ENCODE results near the gene ARHGEF37.

Gene ARHGEF37

DNA sequence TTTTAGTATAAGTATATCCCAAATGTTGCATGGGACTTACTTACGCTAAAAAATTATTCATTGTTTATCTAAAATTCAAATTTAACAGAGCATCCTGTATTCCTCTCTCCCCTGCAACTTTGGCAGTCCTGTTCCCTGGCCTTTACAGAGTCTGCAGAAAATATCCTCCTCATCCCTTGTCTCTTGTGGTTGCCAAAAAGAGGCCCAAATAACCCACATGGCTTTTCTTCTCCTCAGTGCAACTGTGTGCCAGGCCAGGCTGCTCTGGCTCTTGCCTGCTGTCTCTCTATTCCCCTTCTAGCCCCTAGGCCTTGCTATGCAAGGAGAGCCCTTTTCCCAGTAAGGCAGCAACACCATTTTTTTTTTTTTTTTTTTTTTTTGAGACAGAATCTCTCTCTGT, 23.0 kb downstream of the ARHGEF37 start:
- DNase-seq: no peak

DNA sequence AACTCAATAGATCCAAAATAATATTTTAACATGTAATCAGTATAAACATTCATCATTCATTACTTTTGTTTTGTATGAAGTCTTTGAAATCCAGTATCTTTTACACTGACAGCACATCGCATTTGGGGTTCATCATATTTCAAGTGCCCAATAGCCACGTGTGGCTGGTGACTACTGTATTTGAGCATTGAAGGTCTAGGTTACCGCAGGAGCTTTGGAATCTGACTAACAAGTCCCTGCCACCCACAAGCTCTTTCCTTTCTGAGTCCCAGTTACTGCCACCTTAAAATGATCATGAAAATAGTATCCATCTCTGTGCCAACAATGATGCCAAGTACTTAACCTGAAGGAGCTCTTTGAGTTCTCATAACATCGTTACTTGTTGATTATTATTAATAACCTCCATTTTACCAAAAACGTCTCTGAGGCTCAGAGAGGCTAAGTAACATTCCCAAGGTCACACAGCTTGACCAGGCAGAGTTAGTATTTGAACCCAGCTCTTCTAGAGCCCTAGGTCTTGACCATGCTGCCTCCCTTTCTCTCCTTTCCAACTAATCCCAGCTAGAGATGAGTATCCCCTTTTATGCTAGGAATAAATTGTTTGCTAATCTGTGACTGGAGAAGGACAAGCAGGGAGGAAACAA, 24.2 kb downstream of the ARHGEF37 start:
- DNase-seq: no peak

DNA sequence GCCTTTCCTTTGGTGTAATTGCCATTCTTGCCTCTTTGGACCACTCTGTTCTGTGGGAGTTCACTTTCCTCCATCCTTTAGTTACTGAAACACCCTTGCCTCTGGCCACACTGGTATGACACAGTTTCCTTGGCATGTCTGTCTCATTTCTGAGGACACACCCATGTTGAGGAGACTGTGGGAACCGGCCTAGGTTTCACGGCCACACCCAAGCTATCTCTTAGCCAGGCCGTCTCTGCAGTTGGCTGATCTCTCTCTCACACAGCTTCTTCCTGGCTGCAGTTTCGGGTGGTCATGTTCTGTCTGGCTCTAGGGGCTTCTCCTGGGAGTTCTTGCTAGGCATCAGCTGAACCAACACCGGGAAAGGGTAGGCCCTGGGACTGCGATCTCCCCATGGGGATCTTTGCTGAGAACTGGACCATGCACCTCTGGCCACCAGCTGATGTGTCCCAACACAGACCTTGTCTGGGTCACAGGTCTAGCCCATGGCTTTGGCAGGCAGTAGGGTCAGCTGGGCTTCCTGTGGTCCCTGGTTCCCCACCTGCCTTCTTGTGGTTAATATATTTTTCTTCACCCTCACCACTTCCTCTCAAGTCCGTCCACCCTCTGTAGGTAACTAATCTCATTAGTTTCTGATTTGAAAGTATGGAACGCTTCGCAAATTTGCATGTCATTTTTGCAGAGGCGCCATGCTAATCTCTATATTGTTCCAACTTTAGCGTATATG, 24.9 kb downstream of the ARHGEF37 start:
- DNase-seq: no peak

DNA sequence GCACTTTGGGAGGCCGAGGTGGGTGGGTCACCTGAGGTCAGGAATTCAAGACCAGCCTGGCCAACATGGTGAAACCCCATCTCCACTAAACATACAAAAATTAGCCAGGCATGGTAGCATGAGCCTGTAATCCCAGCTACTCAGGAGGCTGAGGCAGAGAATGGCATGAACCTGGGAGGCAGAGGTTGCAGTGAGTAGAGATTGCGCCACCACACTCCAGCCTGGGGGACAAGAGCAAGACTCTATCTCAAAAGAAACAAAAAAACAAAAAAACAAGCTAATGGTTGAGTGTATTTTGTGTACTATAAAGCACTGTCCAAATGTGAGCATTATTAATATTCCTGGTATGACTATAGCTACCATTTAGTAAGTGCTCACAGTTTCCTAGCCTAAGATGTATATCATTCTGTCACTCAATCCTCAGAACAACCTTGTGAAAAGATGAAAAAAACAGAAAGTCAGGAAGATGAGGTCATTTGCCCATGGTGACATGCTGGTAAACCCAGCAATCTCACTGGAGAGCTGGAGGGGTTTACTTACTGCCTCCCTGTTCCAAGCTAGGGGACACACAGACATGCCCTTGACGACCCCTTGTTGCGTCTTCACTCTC, 27.7 kb downstream of the ARHGEF37 start:
- no peak for DNase-seq

DNA sequence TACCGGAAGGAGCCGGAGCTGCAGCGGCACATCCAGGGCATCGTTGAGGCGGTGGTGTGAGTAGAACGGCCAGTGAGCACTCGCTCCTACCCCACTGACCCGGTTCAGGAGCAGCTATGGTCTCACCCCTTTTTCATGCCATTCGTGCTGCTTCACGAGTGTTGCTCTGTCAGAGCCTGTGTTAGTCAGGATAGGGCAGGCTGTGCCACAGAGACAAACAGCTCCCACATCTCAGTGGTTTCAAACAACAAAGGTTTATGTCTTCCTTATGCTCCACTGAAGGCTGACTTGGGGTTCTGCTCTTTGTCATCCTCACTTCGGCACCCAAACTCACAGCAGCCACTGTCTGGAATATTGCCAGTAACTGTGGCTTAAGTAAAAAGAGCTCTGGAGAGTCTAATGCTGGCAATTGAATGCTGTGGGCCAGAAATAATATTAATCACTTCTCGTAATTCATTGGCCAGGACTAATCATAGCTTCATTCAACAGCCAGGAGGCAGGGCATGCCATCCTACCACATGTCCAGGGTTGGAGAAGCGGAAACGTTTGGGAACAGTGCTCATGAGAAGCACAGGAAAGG, 28.4 kb downstream of the ARHGEF37 start:
- no peak for DNase-seq

DNA sequence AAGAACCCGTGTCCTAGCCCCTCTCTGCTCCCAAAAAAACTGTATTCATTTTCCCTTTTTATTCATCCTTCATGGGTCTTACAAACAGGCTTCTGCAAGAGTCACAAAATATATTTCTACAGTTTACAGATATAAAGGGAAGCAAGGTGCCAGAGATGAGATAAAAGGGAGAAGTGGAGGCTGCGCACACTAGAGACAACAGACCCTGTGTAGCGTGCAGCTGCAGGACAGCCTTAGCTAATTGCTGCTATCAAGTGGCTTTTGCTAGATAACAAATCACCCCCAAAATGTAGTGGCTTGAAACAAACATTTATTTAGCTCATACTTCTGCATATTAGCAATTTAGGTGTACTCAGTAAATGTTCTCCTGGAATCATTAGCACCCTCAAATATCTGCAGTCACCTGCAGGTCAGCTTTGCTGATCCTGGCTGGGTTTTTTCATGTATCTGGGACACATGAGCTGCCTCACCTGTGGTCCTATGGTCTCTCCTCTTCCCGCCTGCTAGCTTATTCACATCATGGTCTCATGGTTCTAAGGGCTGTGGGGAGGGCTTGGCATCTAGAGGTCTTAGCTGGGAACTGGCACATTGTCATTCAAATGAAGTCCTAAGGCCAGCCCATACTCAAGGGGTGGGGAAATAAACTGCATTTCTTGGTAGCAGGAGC, 29.4 kb downstream of the ARHGEF37 start:
- no peak for DNase-seq

DNA sequence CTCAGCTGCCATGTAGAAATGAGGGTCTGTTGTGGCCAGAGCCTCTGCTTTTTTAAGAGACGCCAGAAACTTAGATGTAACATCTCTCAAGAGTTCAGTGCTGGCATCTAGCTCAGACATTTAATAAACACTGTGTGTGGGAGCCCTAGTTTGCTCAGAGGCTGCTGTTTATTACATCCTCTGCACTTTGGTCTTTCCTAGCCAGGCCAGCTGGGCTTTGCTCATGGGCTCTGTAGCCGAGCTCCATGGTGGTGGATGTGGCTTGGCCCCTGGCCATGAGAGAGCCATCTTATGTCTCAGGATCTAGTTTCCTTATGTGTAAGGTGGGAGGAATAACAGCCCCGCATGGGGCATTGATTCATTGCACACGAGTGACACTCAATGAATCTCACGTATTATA, 30.0 kb downstream of the ARHGEF37 start:
- DNase-seq: no peak

DNA sequence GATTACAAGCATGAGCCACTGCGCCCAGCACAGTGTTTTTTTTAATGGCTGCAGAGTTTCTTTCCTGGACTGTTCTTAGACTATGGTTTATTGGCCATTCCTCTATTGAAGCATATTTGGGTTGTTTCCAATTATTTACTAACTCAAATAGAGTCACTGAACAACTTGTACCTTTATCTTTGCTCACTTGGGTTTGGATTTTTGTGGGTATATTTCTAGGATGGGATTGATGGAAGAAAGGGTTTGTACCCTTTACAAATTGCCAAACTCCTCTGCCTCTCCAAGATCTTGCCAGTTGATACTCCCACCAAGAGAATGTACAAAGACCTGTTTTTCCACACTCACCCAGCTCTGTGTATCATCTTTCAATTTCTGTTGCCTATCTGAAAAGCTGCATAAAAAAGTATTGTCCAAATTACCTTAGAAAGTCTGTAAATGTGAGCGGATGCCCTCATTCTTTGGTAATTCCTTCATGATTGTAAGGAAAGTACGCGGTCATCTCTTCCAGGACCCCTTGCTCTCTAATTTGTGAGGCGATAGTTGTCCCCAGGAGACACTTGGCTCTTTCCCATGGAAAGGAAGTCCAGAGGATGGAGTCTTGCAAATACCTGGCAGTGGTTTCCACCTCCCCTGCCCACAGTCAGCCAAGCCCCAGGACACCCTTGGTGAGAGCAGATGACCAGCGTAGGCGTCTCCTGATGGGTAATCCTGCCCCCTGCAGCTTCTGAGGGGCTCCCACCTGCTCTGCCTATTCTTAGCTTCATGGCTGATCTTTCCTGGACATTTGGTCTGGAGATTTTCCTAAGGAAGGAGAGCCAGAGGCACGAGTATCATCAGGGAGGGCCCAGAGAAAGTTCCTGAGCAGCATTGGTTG, 33.0 kb downstream of the ARHGEF37 start:
- DNase-seq: no peak

DNA sequence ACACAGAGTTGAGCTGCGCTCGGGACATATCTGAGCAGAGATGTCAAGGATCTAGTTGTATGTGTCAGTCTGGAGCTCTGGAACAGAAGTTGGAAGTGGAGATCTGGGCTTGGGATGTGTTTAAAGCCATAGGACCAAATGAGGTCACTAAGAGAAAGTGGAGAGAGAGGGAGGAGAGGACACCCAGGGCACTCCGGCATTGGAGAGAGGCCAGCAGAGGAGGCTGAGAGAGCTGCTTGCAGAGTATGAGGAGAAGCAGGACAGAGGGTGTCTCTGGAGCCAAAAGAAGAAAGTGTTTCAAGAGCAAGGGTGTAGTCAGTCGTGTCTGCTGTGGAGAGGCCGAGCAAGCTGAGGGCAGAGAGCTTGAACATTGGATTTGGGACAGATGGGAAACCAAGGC, 34.7 kb downstream of the ARHGEF37 start:
- DNase-seq: no peak

DNA sequence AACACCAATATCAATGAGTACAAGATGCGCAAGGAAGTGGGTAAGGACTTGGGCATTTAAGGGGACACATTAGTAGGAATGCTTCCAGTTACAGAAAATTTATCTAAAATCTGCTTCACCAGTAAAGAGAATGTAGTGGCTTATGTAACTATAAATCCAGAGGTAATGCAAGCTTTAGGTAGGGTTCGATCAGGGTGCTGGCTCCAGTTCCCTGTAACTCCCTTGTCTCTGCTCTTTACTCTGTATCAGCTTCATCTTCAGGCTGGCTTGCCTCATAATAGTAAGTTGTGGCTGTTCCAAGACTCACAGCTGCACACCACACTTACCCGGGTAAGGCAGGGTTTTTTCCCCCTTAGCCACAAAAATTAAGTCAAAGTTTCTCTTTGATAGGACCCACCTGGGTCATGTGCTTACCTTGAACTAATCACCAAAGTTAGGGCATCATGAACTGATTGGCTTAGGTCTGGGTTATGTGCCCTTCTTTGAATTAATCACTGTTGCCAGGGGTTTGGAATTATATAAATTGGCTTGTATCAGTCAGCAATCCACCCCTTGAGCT, 35.5 kb downstream of the ARHGEF37 start:
- DNase-seq: no peak

DNA sequence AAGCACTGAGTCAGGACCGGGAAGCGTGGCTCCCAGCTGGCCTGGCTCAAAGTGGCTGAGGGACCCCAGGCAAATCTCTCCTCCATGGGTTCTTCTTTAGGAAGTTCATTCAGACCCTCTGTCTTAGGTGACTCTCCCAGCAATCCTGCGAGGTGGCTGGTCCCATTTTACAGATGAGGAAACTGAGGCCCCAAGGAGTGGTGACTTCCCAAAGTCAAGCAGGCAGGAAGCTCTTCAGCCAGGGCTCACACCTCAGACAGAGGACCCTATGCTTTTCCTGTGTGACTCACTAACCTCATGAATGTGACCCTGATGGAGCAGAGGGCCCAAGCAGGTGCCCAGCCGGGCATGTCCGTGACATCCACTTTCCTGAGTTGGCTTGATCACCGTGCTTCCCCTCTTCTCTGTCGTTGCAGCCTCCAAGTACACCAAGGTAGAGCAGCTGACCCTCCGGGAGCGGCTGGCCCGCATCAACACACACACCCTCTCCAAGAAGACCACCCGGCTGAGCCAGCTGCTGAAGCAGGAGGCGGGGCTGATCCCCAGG, 36.5 kb downstream of the ARHGEF37 start:
- DNase-seq: no peak

DNA sequence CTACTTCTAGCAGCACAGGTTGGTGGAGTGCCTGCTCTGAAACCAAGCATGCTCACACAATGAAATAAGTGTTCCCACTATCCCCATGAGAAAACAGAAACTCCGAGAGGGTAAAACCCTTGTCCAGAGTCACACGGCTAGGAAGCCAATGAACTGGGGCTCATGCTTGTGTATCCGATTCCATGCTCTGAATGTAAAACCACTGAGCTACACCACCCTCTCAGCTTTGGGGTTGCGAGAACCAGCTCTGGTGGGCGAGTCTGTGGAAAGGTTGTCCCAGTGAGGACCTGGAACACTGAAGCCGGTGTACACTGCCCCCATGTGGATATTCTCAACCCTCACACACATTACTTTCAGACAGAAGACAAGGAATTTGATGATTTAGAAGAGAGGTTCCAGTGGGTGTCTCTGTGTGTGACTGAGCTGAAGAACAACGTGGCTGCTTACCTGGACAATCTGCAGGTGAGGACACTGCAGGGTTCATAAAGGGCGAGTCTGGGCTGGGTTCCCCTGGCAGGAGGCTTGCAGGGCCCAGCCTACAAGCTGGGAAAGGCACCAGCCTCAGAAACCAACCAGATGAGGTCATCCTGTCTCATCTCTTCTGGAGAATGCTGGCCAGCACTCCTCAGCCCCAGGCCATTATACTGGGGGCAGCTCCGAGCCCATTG, 37.4 kb downstream of the ARHGEF37 start:
- no peak for DNase-seq

DNA sequence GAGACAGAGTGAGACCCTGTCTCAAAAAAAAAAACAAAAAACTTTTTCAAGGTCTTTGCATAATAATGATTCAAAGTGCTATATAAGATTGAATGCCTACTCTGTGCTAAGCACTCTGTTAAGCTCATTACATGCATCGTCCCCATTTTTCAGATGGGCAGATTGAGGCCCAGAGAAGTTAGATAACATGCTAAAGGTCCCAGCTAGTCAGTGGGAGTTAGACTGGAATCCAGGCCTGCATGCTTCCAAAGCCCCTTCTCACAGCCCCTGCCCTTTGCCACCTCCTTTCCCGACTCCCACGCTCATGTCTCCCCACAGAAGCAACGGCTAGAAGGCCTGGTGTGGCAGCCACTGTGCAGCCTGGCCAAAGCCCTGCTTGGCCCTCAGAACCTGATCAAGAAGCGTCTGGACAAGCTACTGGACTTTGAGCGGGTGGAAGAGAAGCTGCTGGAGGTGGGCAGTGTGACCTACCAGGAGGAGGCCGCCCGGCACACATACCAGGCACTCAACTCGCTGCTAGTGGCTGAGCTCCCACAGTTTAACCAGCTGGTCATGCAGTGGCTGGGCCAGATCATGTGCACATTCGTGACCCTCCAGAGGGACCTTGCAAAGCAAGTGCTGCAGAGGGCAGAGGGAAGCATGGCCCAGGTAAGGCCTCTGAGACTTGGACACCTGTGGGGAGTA, 40.3 kb downstream of the ARHGEF37 start:
- no peak for DNase-seq

DNA sequence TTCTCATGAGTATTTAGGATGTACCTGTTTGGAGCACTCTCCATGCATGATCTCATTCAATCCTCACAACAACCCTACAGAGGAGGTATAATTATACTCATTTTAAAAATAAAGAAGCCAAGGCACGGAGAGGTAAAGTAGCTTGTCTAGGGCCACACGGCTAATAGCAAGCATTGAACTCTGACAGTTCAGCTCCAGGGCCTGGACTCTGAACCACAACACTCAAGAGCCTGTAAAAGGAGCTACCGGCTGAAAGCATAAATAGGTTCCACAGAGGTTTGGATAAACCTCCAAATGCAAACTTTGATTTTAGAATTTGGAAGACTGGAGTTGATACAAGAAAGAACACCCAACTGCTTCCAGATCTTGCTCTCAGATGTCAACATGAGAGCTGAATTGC, 41.2 kb downstream of the ARHGEF37 start:
- no peak for DNase-seq

DNA sequence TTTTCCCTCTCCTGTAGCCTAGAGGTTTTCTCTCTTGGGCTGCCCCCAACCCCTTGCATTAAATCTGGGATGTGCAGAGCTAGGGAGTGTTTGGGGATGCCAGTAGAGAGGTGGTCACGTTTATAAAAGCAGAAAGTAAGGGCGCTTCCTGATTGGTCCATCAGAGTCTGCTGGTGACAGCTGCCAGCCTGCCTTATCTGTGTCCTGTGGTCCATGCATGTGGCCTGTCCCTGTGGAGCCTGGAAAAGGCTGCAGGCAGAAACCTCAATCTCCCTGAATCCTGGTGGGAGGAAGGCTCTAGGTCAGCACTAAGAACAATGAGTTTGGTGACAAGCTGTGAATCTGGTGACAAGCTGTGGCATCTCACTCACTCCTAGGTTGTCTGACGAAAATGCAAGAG, 42.2 kb downstream of the ARHGEF37 start:
- no peak for DNase-seq

DNA sequence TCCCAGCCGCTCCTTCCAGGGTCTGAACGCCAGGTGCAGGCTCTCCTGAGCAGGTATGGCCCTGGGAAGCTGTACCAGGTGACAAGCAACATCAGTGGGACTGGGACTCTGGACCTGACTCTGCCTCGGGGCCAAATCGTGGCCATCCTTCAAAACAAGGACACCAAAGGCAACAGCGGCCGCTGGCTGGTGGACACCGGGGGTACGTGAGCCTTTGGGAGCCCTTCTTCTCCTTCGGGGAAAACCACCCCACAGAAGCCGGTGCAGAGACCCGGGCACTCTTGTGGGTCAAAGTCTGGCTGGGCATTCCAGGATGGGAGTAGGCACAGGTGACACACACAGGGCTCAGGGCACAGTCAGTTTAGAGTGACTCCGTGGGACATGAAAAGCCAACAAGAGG, 45.8 kb downstream of the ARHGEF37 start:
- DNase-seq: no peak

DNA sequence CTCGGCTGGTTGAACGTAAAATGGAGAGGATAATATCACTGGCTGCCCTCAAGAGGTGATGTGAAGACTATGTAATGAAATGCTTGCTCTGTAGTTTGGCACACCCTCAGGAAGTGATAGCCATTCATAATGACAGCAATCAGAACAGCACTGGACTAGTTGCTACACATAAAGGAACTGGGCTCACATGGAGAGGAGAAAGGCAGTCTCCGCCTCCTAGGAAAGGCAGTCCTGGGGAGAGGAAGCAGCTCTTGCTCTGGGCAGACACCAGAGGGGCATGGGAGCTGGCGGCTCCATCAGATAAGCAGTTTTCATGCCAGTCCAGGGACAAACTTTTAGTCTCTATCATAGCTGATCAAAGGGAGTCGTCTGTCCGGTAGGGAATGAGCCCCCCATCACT, 46.9 kb downstream of the ARHGEF37 start:
- no peak for DNase-seq

DNA sequence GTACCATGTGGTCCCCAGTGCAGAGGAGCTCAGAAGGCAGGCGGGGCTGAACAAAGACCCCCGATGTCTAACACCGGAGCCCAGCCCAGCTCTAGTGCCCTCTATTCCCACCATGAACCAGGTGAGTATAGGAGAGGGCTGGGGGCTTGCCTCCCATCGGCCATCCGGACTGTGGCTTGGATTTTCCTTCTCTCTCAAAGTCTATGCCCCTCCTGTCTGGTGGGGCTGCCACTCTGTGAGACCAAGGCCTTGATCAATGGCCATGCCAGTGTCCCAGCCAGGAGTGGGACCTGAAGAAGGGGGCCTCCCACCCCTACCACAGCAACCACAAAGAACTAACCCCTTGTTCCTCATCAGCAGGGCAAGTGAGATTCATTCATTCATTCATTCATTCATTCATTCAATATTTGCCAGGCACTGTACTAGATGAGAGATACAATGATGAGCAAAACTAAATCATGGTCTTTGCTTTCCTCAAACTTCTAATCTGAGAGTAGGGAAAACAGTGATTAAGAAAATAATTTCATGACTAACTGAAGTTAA, 47.6 kb downstream of the ARHGEF37 start:
- no peak for DNase-seq

DNA sequence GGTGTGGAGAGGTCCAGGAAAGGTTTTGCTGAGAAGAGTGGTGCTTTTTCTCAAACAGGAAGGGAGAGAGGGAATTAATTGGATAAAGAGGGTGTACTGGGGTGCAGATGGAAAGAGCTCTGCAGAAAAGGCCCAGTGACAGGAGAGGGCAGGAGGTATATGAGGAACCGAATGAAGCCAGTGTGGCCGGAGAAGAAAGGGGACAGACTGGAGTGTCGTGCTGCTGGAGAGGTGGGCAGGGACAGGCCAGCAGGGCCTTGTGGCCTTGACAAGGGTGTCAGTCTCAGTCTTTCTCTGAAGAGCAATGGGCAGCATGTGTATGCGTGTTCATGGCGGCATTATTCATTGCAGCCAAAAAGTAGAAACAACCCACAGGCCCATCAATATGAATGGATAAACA, 48.1 kb downstream of the ARHGEF37 start:
- no peak for DNase-seq

DNA sequence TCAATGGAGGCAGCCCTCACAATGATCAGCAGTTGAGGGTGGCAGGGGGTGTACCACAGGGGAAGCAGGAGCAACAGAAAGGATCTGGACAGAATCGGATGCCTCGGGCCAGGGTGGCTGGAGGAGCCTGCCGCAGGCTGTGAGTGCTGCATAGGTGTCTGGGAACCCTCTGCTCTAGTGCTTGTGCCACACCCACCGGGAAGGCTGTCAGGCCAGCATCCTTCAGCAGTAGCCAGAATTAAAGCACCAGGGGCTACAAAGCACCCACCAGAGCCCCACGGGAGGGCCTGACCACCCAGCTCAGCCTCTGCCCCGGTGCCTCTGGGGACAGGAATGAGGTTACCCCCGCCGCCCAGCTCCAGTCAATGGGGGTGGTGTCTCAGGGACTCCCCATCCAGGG, 49.0 kb downstream of the ARHGEF37 start:
- DNase-seq: no peak

Data from activated CD4-positive, alpha-beta T cell treated with anti-CD3 and anti-CD28 coated beads for 4 hours (primary cell).